Globus pallidus (tissue), 1 donor: ENCODE results near the gene GHITM.

Experiments used
- DNase-seq: peaks from one replicate; pipeline ENCODE4 v3.0.0-alpha.2; 2015; ENCODE audit warnings: low spot score

Gene GHITM

DNA sequence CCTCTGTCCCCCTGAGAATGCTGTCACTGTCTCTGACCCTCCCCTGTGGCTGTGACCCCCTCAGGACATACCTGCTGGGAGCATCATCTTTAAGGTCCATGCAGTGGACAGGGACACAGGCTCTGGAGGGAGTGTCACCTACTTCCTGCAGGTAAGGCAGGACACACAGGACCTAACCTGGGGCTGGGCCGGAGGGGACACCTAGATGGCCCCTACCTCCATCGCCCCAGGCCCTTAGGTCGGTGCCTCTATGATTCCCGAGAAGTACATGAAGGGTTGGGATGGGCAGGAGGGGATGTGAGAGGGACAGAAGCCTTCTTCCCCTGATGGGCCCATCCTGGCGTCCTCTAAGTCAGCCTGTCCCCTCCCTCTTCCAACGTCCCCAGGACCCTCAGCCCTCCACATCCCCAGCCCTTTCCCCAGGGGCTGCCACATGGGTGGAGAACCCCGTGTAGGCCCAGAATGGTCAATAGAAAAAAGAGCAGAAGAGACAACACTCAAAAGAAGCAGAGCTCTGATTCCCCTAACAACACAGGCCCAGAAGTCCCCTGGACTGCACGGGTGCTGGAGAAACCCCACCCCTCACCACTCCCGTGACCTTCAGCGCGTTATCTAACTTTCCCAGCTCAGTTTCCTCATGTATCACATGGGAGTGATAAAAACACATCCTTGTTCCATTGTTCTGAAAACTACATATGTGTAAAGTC lies 61.4 kb downstream of the GHITM start:
- no peak for DNase-seq

DNA sequence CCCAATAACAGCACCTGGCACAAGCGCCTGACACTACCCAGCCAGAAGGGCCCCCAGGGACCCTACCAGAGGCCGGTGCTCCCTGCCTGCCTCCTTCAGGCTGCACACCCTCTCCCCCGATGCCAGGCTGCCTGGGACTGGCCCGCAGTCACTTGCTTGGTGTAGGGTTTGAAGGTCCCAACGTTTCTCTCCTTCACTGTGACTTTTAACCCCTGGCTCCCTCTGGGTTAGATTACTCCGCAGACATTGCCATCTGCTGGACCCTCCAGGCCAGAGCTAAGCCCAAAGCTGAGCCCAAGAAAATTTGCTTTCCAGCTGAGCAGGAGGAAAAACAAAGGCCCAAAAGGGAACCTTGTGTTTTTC lies 61.9 kb downstream of the GHITM start:
- DNase-seq: no peak

DNA sequence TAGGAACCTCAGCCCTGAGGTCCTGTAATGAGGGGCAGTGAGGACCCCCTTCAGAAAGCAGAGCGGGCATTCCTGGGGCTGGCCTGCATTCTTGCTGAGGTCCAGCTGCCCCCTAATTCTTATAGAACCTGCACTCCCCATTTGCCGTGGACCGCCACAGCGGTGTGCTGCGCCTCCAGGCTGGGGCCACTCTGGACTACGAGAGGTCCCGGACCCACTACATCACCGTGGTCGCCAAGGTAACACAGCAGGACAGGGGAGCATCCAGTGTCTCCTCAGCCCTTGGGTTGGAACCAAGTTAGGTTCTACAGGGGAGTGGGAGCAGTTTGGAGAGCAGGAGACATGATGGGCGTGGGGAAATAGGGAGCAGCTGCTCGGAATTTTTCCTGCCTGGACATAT lies 62.4 kb downstream of the GHITM start:
- no peak for DNase-seq

DNA sequence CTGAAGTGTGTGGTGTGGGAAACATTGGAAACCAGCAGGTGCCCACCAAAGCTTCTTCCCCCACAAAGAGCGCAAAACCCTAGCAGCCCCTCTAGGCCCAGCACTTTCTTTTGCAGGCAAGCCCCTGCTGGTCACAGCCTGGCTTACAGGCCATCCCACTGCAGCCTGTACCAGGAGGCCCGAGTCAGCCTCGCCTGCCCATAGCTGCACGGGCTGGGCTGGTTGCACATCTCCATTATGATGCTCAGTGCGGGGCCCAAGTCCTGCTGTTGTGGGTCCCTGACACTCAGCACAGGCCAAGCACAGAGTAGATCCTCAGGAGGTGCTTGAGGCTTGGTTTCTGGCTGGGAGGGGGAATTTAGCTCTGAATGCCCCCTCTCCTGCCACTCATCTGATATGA lies 63.0 kb downstream of the GHITM start:
- no peak for DNase-seq
